Measurements from ENCODE around the gene NANOG. TPM values are rescaled to one million over a fixed set of nuclear protein-coding genes. Genes with fewer than 3 reads are reported as not detected.
"Not testable (repeated sequence)": the region's sequence is repeated elsewhere in the genome, so short reads cannot be mapped to it uniquely, and the experiment has no call there.

NANOG gene
- total RNA-seq, 1 experiment from 2014 or later: not detected

DNA sequence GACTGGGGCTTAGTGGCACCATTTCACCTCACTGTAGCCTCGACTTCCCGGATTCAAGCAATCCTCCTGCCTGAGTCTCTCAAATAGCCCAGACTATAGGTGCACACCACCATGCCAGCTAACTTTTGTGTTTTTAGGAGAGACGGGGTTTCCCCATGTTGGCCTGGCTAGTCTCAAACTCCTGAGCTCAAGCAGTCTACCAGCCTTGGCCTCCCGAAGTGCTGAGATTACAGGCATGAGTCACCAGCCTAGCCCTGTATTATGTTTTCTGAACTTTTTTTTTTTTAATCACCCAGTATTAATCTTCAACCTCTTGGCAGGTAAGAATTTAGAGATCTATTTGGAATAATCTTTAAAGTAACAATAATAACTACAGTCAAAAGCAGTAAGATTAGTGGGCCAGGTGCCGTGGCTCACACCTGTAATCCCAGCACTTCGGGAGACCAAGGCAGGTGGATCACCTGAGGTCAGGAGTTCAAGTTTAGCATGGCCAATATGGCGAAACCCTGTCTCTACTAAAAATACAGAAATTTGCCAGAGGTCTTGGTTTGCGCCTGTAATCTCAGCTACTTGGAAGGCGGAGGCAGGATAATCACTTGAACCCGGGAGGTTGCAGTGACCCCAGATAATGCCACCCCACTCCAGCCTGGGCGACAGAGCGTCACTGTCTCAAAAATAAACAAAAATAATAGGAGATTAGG is 8.6 kb downstream of the NANOG start:
- Histone ChIP-seq H3K27me3 (ENCODE audit: insufficient read depth, low read depth) (no peaks in the 10 kb centered on the region), H3K9me3 (ENCODE audit: insufficient read depth, low read depth) (no peaks in the 10 kb centered on the region), H3K4me3 (no peak overlapping the region), H3K9me2 (ENCODE audit: insufficient read depth) (no peaks in the 10 kb centered on the region), H2AFZ (no peak overlapping the region), H3K4me1 (replicated peaks; ENCODE audit: insufficient read depth) (no peaks in the 10 kb centered on the region), H3K4me2 (no peak overlapping the region), H4K20me1 (ENCODE audit: insufficient read depth) (no peaks in the 10 kb centered on the region), H3K79me2 (ENCODE audit: low read depth) (no peaks in the 10 kb centered on the region), H3F3A (ENCODE audit: insufficient read depth, low read depth) (no peaks in the 10 kb centered on the region), H3K36me3 (ENCODE audit: low read depth) (no peaks in the 10 kb centered on the region), H3K27ac (no peak overlapping the region)
- BruUV-seq (replicated peaks): no TSS peak
- no peak for DNase-seq
- CTCF ChIA-PET: no interaction called here
- POLR2A ChIA-PET (ENCODE audit: unreplicated experiment): interaction anchor here (0.6 kb wide), 1 partner anchor 696 kb away, joined by 3 read pairs; no protein-coding TSS in a partner anchor
- intact Hi-C loops (cut with micrococcal nuclease; ENCODE audit: unreplicated experiment): no loop called here
- TF ChIP-seq EZH2 (IDR thresholded peaks at IDR 0.05; ENCODE audit: low read depth) (no peak), CTCF (conservative IDR thresholded peaks at IDR 0.05) (no peak)

GRCh38 chr12:7798750-7799308 is 9.6 kb downstream of the NANOG start:
- H3K79me2 ChIP-seq (ENCODE audit: low read depth); H4K20me1 ChIP-seq (ENCODE audit: insufficient read depth); H3K27ac ChIP-seq; DNase-seq; H3F3A ChIP-seq (ENCODE audit: insufficient read depth, low read depth); H3K9me2 ChIP-seq (ENCODE audit: insufficient read depth); H2AFZ ChIP-seq; intact Hi-C loops (cut with micrococcal nuclease; ENCODE audit: unreplicated experiment); H3K4me1 ChIP-seq (replicated peaks; ENCODE audit: insufficient read depth); POLR2A ChIA-PET (ENCODE audit: unreplicated experiment); H3K9me3 ChIP-seq (ENCODE audit: insufficient read depth, low read depth); H3K27me3 ChIP-seq (ENCODE audit: insufficient read depth, low read depth); BruUV-seq (replicated peaks); H3K4me2 ChIP-seq; H3K36me3 ChIP-seq (ENCODE audit: low read depth); H3K4me3 ChIP-seq: not testable (repeated sequence)
- CTCF ChIA-PET: interaction anchor here (0.8 kb wide), 1 partner anchor 9 kb away, joined by 4 read pairs; no protein-coding TSS in a partner anchor

DNA sequence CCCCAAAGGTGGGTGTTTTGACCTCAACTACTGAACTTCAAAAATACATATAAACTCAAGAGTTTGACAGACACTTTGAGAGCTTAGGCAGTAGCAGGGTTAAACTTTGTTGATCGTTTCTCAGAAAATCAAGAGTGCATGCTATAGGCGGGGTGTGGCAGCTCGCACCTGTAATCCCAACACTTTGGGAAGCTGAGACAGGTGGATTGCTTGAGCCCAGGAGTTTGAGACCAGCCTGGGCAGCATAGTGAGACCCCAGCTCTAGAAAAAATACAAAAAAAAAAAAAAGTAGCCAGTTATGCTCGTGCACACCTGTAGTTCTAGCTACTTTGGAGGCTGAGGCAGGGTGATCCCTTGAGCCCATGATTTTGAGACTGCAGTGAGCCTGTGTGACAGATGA is 12.3 kb downstream of the NANOG start:
- no peak overlapping the region for H2AFZ ChIP-seq
- no TSS peak for BruUV-seq (replicated peaks)
- POLR2A ChIA-PET (ENCODE audit: unreplicated experiment): interaction anchor here (0.6 kb wide), 1 partner anchor 180 kb away, joined by 8 read pairs; no protein-coding TSS in a partner anchor
- TF ChIP-seq CTCF (conservative IDR thresholded peaks at IDR 0.05): no peak
- no peak for TF ChIP-seq EZH2 (IDR thresholded peaks at IDR 0.05; ENCODE audit: low read depth)
- no peak overlapping the region for H3K4me3 ChIP-seq
- peaks cover 6% of the 10 kb centered on the region for H3K4me1 ChIP-seq (replicated peaks; ENCODE audit: insufficient read depth)
- H3K9me3 ChIP-seq (ENCODE audit: insufficient read depth, low read depth): no peaks in the 10 kb centered on the region
- H3K36me3 ChIP-seq (ENCODE audit: low read depth): no peaks in the 10 kb centered on the region
- no peaks in the 10 kb centered on the region for H3K79me2 ChIP-seq (ENCODE audit: low read depth)
- no peaks in the 10 kb centered on the region for H3K27me3 ChIP-seq (ENCODE audit: insufficient read depth, low read depth)
- no peak overlapping the region for H3K27ac ChIP-seq
- no peaks in the 10 kb centered on the region for H3F3A ChIP-seq (ENCODE audit: insufficient read depth, low read depth)
- no peaks in the 10 kb centered on the region for H3K9me2 ChIP-seq (ENCODE audit: insufficient read depth)
- H4K20me1 ChIP-seq (ENCODE audit: insufficient read depth): no peaks in the 10 kb centered on the region
- no peak overlapping the region for H3K4me2 ChIP-seq
- intact Hi-C loops (cut with micrococcal nuclease; ENCODE audit: unreplicated experiment): no loop called here
- CTCF ChIA-PET: no interaction called here
- DNase-seq: no peak

GRCh38 chr12:7806319-7806718 is 17.1 kb downstream of the NANOG start:
- not testable (repeated sequence) for H3F3A ChIP-seq (ENCODE audit: insufficient read depth, low read depth); H4K20me1 ChIP-seq (ENCODE audit: insufficient read depth); H3K79me2 ChIP-seq (ENCODE audit: low read depth); BruUV-seq (replicated peaks); H3K4me2 ChIP-seq; H3K27ac ChIP-seq; H3K27me3 ChIP-seq (ENCODE audit: insufficient read depth, low read depth); H3K4me3 ChIP-seq; H3K36me3 ChIP-seq (ENCODE audit: low read depth); DNase-seq; H3K9me2 ChIP-seq (ENCODE audit: insufficient read depth); H2AFZ ChIP-seq; H3K4me1 ChIP-seq (replicated peaks; ENCODE audit: insufficient read depth); H3K9me3 ChIP-seq (ENCODE audit: insufficient read depth, low read depth)
- intact Hi-C loops (cut with micrococcal nuclease; ENCODE audit: unreplicated experiment): loop anchor here (2.0 kb wide), 1 partner anchor 164 kb away; no protein-coding TSS in a partner anchor
- ChIA-PET CTCF (interaction anchor here (0.5 to 0.6 kb wide), 2 partner anchors 16 to 188 kb away, joined by 5 read pairs; no protein-coding TSS in a partner anchor), POLR2A (ENCODE audit: unreplicated experiment) (interaction anchor here (0.7 kb wide), 1 partner anchor 1016 kb away, joined by 3 read pairs; the partner anchor contains the start of gene A2ML1)

All from PC-9 (cell line).